ENCODE data around the gene WEE2.
"Not testable (repeated sequence)": the region's sequence is repeated elsewhere in the genome, so short reads cannot be mapped to it uniquely, and the experiment has no call there.

Gene WEE2

DNA sequence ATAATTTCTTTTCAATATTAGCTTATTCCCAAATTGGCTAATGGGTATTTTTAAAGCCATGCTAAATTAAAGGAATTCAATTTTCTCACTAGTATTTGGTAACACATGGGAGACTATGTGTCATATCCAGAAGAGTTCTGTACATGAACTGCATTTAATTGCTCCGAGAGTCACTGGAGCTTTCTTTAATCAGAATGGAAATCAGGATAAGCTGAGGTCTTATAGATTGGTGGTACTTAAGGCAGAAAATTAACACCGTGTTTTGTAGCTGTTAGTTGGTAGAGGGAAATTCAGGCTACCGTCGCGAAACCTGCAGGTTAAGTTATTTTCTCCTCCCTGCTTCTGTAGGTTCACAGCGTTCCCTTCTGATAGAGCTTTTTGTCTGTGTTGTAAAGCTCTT lies at the start of gene WEE2:
TSS of gene WEE2 (plus strand) at position 3 of the 400 bp plus-strand sequence. CDS start 406 bp downstream, outside the sequence.
- FAIRE-seq: no peak

- FAIRE-seq: no peak
These were observed 48.7 kb upstream of the WEE2 start for GRCh38 chr7:141659501-141659900.

- FAIRE-seq: no peak
These were observed 47.9 kb upstream of the WEE2 start for GRCh38 chr7:141660259-141660658.

GRCh38 chr7:141663081-141663849 lies 44.9 kb upstream of the WEE2 start:
- no peak for FAIRE-seq

GRCh38 chr7:141664450-141664849 lies 43.7 kb upstream of the WEE2 start:
- FAIRE-seq: no peak

- no peak for FAIRE-seq
These were observed 42.7 kb upstream of the WEE2 start for GRCh38 chr7:141665208-141666035.

DNA sequence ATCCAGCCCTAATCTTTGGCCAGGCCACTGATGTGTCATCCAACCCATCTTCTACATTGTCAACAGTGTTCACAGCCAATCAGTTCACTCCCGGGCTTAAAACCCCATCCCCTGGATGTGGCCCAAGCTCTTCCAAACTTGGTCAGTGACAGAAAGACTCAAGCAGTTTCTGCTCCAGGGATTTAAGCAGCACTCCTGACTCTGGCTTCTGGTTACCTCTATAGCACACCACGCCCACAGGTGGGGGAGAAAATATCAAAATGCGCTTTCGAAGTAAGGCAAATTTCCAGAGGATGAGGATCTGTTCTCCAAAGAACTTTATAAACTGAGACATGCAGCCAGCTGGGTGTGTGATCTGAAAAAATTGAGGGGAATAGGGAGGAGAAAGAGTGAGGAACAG lies 42.1 kb upstream of the WEE2 start:
- no peak for FAIRE-seq

DNA sequence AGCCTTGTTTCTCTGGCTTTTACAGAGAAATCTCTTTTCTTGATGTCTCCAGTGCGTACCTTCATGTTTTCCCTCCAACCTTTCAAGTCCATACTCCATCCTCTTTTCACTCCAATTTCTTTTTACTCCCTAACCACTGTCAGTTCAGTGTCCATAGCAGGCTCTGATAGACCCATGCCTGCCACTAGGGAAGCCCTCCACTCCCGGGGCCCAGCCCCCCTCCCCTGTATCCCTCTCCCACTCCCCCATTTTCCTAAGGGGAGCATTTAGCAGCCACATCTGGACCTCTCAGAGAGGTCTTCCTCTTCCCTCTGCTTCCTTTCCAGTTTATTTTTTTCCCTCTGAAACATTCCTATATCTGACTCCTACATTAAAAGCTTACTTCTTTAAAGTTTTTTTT lies 39.3 kb upstream of the WEE2 start:
- no peak for FAIRE-seq

DNA sequence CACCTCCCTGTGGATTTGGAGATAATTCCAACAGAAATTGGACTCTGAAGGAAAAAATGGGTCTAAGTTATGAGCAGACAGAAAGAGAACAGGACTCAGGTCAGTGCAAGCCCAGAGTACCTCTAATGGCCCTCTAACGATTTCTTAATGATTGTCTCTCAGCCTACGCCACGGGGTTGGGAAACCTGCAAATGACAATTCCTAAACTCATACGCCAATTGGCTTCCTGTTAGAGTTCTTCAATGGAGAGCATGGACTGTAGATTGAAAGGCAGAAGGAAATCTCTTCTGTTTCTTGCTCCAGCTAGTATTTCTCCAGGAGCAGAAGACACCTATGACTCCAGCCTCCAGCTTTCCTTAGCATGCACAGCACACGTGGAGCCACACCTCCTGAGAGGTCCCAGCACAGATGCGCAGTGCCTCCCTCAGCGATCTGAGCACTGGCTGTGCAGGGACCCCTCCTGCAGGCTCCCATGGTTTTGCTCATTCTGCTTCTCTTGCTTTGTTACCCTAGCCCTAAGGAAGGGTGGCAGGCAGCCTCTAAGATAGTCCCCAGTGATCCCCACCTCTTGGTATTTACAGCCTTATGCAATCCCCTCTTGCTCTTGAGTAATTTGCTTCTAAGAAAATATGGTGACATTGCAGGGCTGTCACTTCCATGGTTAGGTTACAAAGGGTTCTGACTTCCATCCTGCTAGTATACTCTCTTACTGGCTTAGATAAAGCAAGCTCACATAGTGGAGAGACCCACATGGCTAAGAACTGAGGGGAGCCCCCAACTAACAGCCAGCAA lies 36.3 kb upstream of the WEE2 start:
- FAIRE-seq: no peak

DNA sequence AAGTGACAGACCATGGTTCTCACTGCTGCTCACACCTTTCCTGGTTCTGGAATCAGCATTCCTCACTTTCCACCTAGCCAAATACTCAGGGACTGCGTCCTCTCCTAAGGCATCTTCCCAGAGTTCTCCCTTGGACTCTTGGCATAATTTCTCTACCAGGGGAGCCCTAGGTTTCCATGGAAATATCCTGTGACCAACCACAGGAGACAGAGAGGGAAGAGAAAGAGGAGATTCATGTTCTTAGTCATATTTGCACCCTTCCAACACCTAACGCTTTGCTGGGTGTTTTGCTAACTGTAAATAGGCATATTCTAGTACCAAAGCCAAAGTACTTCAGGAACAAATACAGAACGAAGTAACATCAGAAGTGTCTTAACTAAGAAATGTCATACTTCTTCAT lies 34.8 kb upstream of the WEE2 start:
- FAIRE-seq: no peak

GRCh38 chr7:141674171-141674671 lies 33.9 kb upstream of the WEE2 start:
- FAIRE-seq: no peak

- FAIRE-seq: no peak
These were observed 33.5 kb upstream of the WEE2 start for GRCh38 chr7:141674702-141675101.

GRCh38 chr7:141675436-141676215 lies 32.5 kb upstream of the WEE2 start:
- FAIRE-seq: no peak

DNA sequence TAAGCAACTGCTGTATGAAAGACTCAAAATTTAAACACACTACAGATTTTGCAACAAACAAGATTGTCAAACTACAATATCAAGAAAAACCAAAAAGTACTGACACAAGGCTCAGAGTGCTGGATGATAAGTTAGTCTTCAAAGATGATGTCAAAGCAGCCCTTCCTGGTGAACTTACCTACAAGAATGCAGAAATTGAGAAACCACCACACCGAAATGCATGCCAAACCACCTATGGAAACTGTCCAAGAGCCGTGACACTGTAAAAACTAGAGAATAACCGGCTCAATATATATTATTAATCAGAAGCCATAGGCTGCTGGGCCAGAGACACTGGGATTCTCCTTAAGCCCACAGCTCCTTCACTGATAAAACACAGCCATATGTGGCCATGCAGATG lies 31.5 kb upstream of the WEE2 start:
- FAIRE-seq: no peak

DNA sequence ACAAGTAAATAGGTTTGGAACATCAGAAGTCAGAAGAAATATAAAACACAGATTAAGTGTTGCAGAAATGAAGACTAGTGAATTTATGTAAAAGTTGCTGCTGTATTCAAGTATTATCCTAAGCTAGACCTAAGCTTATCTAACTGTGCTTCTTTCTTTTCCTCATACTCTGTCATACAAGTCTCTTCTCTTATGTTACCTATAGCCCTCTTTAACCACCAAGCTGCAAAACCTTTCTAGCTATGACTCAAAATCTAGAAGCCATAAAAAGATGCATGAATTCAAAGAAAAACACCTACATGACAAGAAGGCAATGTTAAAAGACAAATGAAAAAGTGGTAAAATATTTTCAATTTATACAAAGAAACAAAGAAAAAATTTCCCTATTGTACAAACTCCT lies 29.1 kb upstream of the WEE2 start:
- FAIRE-seq: no peak

- FAIRE-seq: no peak
These were observed 22.7 kb upstream of the WEE2 start for GRCh38 chr7:141685285-141686023.

GRCh38 chr7:141686074-141686473 lies 22.1 kb upstream of the WEE2 start:
- FAIRE-seq: no peak

DNA sequence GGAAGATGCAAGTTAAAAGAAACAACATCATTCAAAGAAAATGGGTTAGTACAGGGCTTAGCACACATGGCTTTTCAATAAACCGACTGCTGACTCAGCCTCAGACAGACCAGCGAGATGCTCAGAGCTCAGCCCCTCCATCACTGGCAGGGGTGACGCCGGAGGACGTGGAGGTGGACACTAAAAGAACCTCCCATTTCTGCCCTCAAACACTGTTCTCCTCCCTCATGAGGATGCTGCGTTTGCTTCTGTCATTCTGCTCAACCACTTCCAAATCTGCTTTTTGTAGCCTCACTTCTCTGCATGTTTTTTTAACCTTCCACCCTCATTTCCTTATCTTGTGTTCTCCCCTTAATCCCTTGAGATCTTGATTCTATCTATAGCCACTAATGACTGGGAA lies 21.5 kb upstream of the WEE2 start:
- FAIRE-seq: no peak

DNA sequence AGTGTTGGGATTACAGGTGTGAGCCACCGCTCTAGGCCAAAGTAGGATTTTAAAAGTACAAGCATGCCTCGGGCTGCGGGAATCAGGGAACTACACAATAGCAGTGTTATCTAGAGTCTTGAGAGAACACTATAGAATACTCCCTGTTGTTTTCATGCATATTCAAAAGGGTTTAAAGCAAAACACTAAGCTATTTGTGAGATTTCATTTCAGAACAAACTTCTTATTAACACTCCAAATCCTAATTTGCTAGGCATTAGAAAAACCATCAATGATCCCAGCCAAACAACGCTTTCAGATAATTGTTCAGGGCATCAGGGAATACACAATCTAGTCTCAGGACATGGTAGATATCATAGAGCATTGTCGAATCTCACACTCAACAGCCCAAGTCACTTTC lies 20.1 kb upstream of the WEE2 start:
- no peak for FAIRE-seq

DNA sequence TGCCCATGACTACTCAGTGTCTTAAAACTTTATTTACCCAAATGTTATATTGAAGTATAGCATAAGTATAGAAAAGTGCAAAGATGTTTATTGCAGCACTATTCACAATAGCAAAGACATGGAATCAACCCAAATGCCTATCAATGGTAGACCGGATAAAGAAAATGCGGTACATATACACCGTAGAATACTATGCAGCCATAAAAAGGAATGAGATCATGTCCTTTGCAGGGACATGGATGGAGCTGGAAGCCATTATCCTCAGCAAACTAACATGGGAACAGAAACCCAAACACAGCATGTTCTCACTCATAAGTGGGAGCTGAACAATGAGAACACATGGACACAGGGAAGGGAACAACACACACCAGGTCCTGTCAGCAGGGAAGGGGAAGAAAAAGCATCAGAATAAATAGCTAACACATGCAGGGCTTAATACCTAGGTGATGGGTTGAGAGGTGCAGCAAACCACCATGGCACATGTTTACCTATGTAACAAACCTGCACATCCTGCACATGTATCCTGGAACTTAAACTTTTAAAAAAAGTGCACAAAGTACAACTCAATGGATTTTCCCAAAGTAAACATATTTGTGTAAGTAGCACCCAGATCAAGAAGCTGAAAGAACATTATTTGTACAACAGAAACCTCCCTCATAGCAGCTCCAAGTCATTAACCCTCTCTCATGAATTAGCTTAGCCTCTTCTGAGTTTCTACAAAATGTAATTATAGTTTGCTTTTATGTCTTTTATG lies 18.9 kb upstream of the WEE2 start:
- not testable (repeated sequence) for FAIRE-seq

DNA sequence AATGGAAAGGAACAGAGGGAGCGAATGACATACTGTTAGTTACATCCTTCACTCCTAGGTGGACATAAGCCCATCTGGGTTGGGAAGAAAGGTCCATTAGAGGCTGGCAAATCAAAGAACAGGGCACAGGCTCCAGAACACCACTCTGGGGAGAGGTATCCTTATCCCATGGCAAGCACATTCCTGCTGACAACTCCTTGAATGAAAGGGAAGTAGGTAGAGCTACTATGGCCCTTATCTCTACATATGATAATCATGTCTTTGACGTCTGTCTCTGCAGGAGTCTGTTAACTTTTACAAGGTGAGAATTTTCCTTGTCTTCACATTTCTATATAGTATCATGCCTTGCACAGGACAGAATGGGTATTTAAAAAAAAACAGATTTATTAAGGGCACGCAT lies 16.6 kb upstream of the WEE2 start:
- FAIRE-seq: no peak

All from colon (tissue), 2 donors.